HUDEP-2 (cell line): Measurements from ENCODE around the gene DDX25.

Experiments
- DNase-seq, 76 experiments: peaks; one replicate each; lab custom pipeline; 2025; ENCODE audit not compliant: unreplicated experiment in 76 of 76; lab: John Stamatoyannopoulos, UW

DDX25 gene

DNA sequence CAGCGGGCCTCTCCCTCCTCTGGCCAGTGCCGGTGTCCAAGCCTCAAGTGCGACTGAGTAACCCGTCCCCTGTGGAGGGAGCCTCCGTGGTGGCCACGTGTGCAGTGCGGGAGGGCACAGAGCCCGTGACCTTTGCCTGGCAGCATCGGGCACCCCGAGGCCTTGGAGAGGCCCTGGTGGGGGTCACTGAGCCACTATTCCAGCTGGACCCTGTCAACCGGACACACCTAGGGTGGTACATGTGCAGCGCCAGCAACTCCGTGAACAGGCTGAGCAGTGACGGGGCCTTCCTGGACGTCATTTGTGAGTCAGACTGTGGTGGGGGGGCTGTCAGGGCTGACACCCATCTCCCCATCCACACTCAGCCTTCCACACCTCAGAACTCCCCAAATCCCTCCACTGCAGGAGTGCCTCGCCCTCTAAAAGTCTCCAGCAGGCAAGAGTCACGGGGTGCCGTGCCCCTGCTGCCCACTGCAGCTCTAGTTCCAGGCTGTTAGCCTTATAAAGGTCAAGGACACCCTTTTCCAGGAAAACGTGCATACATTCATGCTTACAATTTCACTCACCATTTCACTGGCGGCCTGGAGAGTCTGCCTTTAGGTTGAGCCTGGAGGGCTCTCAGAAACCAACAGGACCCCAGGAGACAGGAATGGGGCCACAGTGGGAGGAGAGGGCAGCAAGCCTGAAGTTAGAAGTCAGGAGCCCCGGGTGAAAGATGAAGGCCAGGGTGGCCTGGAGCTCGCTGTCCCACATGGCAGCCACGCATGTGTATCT is 44.2 kb downstream of the DDX25 start:
- DNase-seq = no peak

DNA sequence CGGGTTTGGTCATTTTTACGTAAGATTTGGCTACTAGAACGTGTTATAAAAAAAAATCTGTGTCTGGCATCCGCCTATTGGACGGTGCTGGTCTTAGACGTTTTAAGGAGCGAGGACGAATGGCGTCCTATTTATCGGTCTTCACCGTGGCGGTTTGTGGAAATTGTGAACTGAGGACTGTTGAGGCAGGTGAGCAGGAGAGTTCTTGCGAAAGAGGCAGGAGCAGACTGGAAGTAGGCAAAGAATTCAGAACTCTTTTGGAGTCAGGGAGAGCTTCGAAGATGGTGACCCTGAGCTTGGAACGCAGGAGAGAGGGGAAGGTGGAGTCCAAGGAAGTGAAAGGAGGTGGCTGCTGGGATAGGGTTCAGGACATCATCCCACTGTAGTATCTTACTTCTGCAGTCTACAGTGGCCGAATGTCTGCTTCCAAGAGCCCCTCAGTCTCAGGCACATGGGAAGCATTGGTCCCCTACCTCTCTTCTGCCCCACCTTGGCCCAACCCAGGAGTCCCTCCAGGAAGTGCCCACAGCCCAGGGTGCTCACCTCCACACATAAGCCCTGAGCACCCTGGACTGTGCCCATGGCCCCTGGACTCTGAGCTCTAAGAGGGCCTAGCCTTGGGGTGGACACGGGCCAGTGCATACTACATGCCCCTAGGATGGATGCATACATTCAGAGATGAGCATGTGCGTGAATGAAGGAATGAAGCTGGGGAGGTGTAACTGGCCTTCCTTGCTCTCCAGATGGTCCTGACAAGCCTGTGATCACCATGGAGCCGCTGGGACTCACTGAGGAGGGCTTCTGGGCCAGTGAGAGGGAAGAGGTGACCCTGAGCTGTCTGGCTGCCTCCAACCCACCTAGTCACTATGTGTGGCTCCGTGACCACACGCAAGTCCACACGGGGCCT is 45.2 kb downstream of the DDX25 start:
- no peak for DNase-seq

GRCh38 chr11:125950178-125950490 is 45.8 kb downstream of the DDX25 start:
- no peak for DNase-seq

DNA sequence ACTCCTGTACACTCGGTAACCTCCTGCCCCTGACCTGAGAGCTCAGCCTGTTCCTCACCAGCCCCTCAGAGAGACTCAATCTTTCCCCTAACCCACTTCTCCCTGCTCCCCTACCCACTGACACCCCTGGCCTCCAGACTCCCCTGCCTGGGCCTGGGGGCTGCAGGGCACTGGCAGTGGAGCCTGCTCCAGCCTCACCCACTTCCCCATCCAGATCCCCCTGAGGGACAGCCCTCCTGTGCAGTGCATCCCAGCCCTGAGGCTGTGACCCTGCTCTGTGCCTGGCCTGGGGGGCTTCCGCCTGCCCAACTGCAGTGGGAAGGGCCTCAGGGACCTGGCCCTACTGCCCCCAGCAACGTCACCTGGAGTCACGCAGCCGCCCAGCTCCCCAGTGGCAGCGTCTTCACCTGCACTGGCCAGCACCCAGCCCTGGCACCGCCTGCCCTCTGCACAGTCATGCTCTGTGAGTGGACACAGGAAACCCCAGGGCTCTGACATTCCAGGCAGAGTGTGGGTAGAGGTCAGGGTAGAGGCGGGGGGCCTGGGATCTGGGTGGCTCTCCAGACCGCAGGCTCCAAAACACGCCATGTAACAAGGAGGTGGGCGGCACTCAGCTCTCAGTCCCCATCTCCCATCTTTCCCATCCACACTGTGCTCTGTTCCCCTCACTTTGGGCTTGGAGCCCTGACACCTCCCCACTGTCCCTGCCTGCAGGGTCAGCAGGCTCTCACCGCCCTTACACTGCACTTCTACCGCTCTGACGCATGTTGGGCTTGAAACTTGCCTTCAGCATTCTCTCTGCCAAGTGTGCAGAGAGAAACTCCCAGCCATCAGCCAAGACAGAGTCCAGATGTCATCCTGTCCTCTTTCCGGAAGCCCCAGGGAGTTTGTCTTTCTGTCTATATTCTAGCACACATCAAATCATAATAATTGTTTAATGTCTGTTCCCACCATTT is 46.7 kb downstream of the DDX25 start:
- DNase-seq = no peak

DNA sequence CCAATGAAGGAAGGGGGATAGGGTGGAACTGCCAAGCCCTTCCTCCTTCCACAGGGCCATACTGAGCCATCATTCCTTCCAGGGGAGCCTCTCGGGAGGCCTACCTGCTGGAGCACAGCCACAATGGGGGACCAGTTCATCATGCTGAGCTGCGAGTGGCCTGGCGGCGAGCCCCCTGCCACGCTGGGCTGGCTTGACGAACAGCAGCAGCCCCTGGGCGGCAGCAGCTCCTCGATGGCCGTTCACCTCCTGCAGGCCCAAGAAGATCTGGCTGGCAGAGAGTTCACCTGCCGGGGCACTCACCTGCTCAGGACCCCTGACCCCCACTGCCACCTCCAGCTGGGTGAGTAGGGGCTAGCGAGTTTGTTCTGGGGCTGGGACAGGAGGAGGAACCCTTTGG is 47.4 kb downstream of the DDX25 start:
- DNase-seq = no peak

DNA sequence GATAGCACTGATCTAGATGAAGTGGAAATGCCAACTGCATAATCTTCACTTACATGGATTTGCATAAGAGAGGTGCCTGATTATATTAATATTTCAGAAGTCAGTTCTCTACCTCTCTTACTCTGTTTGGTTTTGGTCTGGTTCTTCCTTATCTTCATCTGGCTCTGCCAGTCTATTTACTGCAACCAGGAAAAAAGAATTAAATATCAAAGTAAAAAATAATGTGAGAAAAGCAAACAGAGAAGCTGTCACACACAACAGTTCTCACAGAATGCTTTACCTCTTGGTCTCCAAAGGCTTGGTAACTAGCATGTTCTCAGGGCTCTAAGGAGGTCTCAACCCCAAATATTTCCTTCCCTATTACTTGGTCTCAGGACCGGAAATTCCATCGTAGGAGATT is 48.3 kb downstream of the DDX25 start:
- DNase-seq = no peak

GRCh38 chr11:125952973-125953372 is 48.7 kb downstream of the DDX25 start:
- DNase-seq = no peak

- no peak for DNase-seq
Observed at GRCh38 chr11:125953401-125953935, 49.2 kb downstream of the DDX25 start.

DNA sequence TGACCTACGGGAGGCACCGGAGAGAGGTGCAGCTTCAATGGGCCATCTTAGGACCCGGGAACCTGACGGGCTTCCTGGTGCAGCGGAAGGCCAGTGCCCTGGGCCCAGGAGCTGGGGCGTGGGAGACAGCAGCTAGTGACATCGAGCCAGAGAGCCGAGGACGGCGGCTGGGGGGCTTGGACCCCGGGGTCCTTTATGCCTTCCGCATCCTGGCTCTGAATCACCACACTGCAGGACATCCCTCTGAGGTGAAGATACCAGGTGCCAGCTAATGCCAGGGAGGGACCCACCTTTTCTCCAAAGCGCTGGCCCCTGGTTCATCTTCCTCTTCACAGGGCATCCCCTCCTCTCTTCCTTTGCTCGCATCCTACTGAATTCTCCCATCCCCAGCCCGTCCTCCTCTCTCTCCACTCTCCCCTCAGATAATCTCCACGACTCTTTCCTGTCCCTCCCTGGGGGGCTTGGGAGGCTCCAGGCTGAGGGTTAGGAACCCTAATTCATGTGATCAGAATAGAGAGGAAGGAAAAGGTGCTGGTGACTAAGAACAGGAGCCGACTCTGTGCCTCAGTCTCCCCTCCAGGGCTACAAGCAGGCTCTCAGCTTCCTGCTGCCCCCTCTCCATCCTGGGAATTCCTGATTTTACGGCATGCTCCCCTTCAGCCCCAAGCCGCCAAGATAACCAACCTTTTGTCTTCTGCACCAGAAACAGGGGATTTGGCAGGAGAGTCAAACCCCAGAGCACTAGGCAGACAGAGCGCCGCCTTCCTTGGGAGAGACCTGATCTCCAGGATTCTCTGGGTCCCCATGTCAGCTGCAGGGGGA is 50.0 kb downstream of the DDX25 start:
- DNase-seq = no peak

DNA sequence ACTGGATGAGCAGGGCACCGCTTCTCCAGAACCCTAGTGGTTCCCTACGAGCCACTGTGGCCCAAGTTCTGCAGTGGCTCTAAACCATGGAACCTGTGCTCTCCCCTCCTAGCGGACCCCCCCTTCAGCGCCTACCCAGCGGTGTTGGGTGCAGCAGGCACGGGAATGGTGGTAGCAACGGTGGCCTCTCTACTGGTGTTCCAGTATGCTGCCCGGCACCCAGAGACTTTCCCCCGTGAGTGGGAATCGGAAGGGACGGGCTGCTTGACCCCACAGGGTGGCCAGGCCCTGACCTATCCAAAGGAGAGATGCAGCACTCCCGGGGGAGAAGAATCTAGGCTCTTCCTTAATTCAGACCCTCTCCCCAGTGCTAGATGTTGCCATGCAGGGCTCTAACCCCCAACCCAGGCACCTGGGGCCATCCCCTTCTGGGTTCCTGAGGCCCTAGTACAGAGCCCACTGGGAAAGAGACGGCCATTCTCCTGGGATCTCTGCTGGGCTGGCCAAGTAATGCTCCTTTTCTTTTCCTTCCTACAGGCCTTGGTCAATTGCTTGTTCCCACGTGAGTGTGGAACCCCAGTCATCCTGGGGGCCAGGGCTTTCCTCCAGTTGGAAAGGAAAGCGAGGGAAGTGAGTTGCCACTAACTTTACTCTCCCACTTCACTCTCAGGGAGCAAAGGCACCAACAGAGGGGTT is 50.8 kb downstream of the DDX25 start:
- no peak for DNase-seq

GRCh38 chr11:125955856-125956255 is 51.5 kb downstream of the DDX25 start:
- DNase-seq = no peak

GRCh38 chr11:125956391-125957134 is 52.3 kb downstream of the DDX25 start:
- no peak for DNase-seq

GRCh38 chr11:125957618-125958332 is 53.5 kb downstream of the DDX25 start:
- DNase-seq = no peak

DNA sequence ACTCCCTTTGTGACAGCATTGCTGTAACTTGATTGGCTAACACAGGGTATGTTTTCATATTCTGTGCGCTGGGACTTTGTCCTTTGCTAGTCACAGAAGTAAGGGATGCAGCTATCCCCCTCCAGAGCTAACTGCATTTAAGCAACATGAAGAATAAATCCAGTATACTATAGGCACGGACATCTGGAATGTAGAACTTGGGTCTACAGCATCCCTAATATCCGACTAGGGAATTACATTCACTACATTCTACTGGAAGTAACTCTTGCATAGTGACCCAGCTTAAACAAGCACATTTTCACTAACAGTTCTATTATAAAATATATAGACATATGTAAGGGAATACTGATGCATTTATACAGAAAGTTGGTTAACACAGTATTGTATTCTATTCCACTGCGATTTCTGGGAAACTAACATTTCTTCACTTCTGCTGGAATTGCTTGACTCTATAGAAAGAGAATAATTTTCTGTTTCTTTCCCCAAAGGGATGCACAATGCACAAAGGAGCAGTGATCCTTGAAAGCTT is 54.6 kb downstream of the DDX25 start:
- no peak for DNase-seq

GRCh38 chr11:125959511-125959910 is 55.2 kb downstream of the DDX25 start:
- no peak for DNase-seq

DNA sequence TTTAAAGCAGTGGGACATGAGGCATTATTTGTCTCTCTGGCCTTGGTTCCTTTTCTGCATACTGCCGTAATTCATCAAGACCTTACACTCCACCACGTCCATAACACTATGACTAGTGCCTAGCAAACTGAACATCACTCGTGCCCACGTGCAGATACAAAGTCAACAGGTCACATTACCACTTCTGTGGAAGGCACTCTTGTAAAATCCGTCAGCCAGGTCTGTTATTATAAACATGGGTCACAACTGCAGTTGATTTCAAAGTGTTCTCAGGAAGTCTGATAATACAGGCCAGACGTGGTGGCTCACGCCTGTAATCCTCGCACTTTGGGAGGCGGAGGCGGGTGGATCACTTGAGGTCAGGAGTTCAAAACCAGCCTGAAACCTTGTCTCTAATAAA is 55.6 kb downstream of the DDX25 start:
- no peak for DNase-seq

DNA sequence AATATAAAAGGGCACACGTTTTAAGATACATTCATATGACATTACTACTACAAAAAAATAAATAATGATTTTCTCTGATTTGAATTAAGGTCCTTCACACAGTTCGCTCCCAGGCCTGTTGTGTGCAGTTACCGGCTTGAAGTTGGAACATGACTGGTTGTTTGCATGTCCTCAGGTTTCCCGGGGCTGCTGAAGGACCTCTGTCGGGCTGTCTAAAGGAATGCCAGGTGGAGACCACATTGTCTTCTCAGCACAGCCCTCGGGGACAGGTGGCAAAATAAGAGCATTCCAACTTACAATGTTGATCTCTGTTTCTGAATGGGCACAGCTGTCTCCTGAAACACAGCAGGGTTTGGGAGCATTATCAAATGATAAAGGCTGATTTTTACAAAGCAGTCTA is 56.5 kb downstream of the DDX25 start:
- DNase-seq = no peak

- DNase-seq = no peak
Observed at GRCh38 chr11:125967515-125967914, 63.2 kb downstream of the DDX25 start.
